GM19023 (cell line): Measurements from ENCODE around the gene SKI.
"Not testable (repeated sequence)": the region's sequence is repeated elsewhere in the genome, so short reads cannot be mapped to it uniquely, and the experiment has no call there.

Experiments
- ATAC-seq: cut with Tn5 transposase; IDR thresholded peaks from one replicate; pipeline ENCODE4 v1.9.1; 2021; ENCODE audit warnings: mild to moderate bottlenecking, moderate library complexity; ENCODE audit not compliant: unreplicated experiment

Gene SKI

GRCh38 chr1:2259668-2260402, 31.7 kb downstream of the SKI start:
- no peak for ATAC-seq

GRCh38 chr1:2260470-2260869, 32.4 kb downstream of the SKI start:
- not testable (repeated sequence) for ATAC-seq

- ATAC-seq: no peak
These were observed 32.8 kb downstream of the SKI start for GRCh38 chr1:2260917-2261316.

- not testable (repeated sequence) for ATAC-seq
These were observed 33.6 kb downstream of the SKI start for GRCh38 chr1:2261476-2262395.

- ATAC-seq: no peak
These were observed 38.3 kb downstream of the SKI start for GRCh38 chr1:2266301-2266975.

- no peak for ATAC-seq
These were observed 39.1 kb downstream of the SKI start for GRCh38 chr1:2267051-2267830.

GRCh38 chr1:2267862-2268261, 39.7 kb downstream of the SKI start:
- ATAC-seq: no peak

- ATAC-seq: no peak
These were observed 40.4 kb downstream of the SKI start for GRCh38 chr1:2268285-2269056.

- no peak for ATAC-seq
These were observed 41.2 kb downstream of the SKI start for GRCh38 chr1:2269193-2269921.

- no peak for ATAC-seq
These were observed 41.8 kb downstream of the SKI start for GRCh38 chr1:2269922-2270259.

- ATAC-seq: no peak
These were observed 42.4 kb downstream of the SKI start for GRCh38 chr1:2270260-2271100.

- no peak for ATAC-seq
These were observed 43.1 kb downstream of the SKI start for GRCh38 chr1:2271211-2271721.

- no peak for ATAC-seq
These were observed 43.9 kb downstream of the SKI start for GRCh38 chr1:2271841-2272655.

- ATAC-seq: no peak
These were observed 44.7 kb downstream of the SKI start for GRCh38 chr1:2272686-2273400.

- ATAC-seq: no peak
These were observed 45.4 kb downstream of the SKI start for GRCh38 chr1:2273401-2274090.

GRCh38 chr1:2274231-2274928, 46.3 kb downstream of the SKI start:
- ATAC-seq: no peak
